ENCODE results near the gene NR4A1.

NR4A1 gene

GRCh38 chr12:52074971-52075724 lies 23.9 kb downstream of the NR4A1 start:
- no peak overlapping the region for H3K4me3 ChIP-seq (ENCODE audit: low read depth, low read length)
- no peak for DNase-seq (ENCODE audit: low read depth)

GRCh38 chr12:52076811-52077210 lies 25.6 kb downstream of the NR4A1 start:
- DNase-seq (ENCODE audit: low read depth) = no peak
- TF ChIP-seq CTCF (IDR thresholded peaks at IDR 0.05; ENCODE audit: insufficient read depth, low read depth, low read length, missing control alignments) = no peak
- no peak overlapping the region for H3K4me3 ChIP-seq (ENCODE audit: low read depth, low read length)

More at GRCh38 chr12:52074971-52075724, 23.9 kb downstream of the NR4A1 start:
- no peak for TF ChIP-seq CTCF (IDR thresholded peaks at IDR 0.05; ENCODE audit: insufficient read depth, low read depth, low read length, missing control alignments)

- no peak overlapping the region for H3K4me3 ChIP-seq (ENCODE audit: low read depth, low read length)
- DNase-seq (ENCODE audit: low read depth) = no peak
- TF ChIP-seq CTCF (IDR thresholded peaks at IDR 0.05; ENCODE audit: insufficient read depth, low read depth, low read length, missing control alignments) = no peak
These were observed 27.0 kb downstream of the NR4A1 start for GRCh38 chr12:52078276-52078675.

GRCh38 chr12:52079576-52080402 lies 28.5 kb downstream of the NR4A1 start, which contains the start of gene SMIM41:
TSS of gene SMIM41 (plus strand) at chr12:52079704. CDS start at chr12:52079780, 76 bp downstream.
- no peak for TF ChIP-seq CTCF (IDR thresholded peaks at IDR 0.05; ENCODE audit: insufficient read depth, low read depth, low read length, missing control alignments)

GRCh38 chr12:52080403-52081251 lies 29.4 kb downstream of the NR4A1 start:
- no peak for TF ChIP-seq CTCF (IDR thresholded peaks at IDR 0.05; ENCODE audit: insufficient read depth, low read depth, low read length, missing control alignments)
- DNase-seq (ENCODE audit: low read depth) = no peak
- no peak overlapping the region for H3K4me3 ChIP-seq (ENCODE audit: low read depth, low read length)

More at GRCh38 chr12:52079576-52080402, 28.5 kb downstream of the NR4A1 start, which contains the start of gene SMIM41:
- no peak within 1 kb of the TSS for H3K4me3 ChIP-seq (ENCODE audit: low read depth, low read length)
- no peak for DNase-seq (ENCODE audit: low read depth)

- no peak overlapping the region for H3K4me3 ChIP-seq (ENCODE audit: low read depth, low read length)
- TF ChIP-seq CTCF (IDR thresholded peaks at IDR 0.05; ENCODE audit: insufficient read depth, low read depth, low read length, missing control alignments) = no peak
- peak; percentile 54 for DNase-seq (ENCODE audit: low read depth)
These were observed 30.1 kb downstream of the NR4A1 start for GRCh38 chr12:52081263-52081733.
